GM10847 (cell line): ENCODE measurements around the gene AMZ1.

ENCODE experiments used
- POLR2A ChIP-seq: IDR thresholded peaks from 2 replicates; pipeline ENCODE4 v1.6.1; 2011; ENCODE audit not compliant: insufficient read length; ENCODE audit errors: extremely low read depth

AMZ1 gene

GRCh38 chr7:2710901-2711551 lies 23.0 kb downstream of the AMZ1 start:
- no peak for TF ChIP-seq POLR2A

GRCh38 chr7:2711895-2712675 lies 24.1 kb downstream of the AMZ1 start:
- no peak for TF ChIP-seq POLR2A

- TF ChIP-seq POLR2A: no peak
Measured at GRCh38 chr7:2713370-2713769, 25.4 kb downstream of the AMZ1 start.

GRCh38 chr7:2713978-2714377 lies 26.0 kb downstream of the AMZ1 start:
- TF ChIP-seq POLR2A: no peak

GRCh38 chr7:2714636-2715035 lies 26.6 kb downstream of the AMZ1 start:
- no peak for TF ChIP-seq POLR2A

- no peak for TF ChIP-seq POLR2A
Measured at GRCh38 chr7:2715341-2716231, 27.6 kb downstream of the AMZ1 start.

GRCh38 chr7:2716488-2716887 lies 28.5 kb downstream of the AMZ1 start:
- no peak for TF ChIP-seq POLR2A

GRCh38 chr7:2716906-2717292 lies 28.9 kb downstream of the AMZ1 start:
- TF ChIP-seq POLR2A: no peak

- no peak for TF ChIP-seq POLR2A
Measured at GRCh38 chr7:2717293-2718261, 29.6 kb downstream of the AMZ1 start.

- no peak for TF ChIP-seq POLR2A
Measured at GRCh38 chr7:2718296-2718965, 30.4 kb downstream of the AMZ1 start.

- TF ChIP-seq POLR2A: no peak
Measured at GRCh38 chr7:2719007-2719406, 31.0 kb downstream of the AMZ1 start.

- no peak for TF ChIP-seq POLR2A
Measured at GRCh38 chr7:2720024-2720423, 32.0 kb downstream of the AMZ1 start.

- TF ChIP-seq POLR2A: no peak
Measured at GRCh38 chr7:2721842-2722241, 33.8 kb downstream of the AMZ1 start.

- TF ChIP-seq POLR2A: no peak
Measured at GRCh38 chr7:2722591-2722990, 34.6 kb downstream of the AMZ1 start.
